Activated CD8-positive, alpha-beta memory T cell treated with anti-CD3 and anti-CD28 coated beads for 4 hours (primary cell): ENCODE data around the gene INPP4A.
A peak's percentile ranks its signal among the peaks of the same experiment; 100 is the strongest.

Source experiments
- DNase-seq, 2 donors: peaks; one replicate each; pipeline ENCODE4 v3.0.0-alpha.2; 2020; ENCODE audit warnings: low read depth in 2 of 2

INPP4A gene

DNA sequence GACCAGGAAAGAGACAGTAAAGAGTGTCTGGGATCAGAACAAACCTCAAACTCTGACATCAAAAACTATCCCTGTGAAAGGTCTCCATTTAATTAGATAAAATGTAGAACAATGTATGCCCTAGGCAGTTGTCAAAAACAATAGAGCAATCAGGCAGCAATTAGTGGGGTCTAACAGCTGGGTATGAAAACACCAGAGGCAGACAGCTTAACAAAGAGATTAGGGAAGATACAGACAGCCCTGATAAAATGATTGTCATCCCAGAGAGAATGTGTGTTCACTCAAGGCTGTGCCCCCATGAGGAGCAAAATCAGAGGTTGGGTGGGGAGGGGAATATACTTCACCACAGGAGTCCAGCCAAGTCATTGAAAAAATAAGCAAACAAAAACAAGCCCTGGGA is 50.0 kb downstream of the INPP4A start:
- DNase-seq, result no peak

DNA sequence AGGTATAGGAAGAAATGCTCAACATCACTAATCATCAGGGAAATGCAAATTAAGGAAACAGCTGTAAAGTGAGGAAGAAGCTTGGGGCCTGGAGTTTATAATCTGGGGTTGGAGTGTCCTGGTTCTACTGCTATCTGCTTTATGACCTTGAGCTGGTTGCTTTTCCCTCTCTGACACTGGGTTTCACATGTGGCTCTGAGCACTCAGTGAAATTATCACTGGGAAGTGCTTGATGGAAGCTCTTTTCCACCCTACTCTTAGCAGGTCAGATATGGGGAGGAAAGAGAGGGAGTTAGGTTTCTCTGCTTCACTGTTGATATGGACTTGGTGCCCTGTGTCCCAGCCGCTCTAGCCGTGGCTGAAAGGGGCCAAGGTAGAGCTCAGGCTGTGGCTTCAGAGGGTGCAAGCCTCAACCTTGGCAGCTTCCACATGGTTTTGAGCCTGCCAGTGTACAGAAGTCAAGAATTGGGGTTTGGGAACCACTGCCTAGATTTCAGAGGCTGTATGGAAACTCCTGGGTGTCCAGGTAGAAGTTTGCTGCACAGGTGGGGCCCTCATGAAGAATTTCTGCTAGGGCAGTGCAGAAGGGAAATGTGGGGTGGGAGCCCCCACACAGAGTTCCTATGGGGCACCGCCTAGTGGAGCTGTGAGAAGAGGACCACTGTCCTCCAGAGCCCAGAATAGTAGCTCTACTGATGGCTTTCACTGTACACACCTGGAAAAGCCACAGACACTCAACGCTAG is 52.3 kb downstream of the INPP4A start:
- DNase-seq, result no peak

- no peak for DNase-seq
Observed at GRCh38 chr2:98498703-98499440, 54.2 kb downstream of the INPP4A start.

GRCh38 chr2:98500561-98500960 is 55.9 kb downstream of the INPP4A start:
- DNase-seq, result no peak

DNA sequence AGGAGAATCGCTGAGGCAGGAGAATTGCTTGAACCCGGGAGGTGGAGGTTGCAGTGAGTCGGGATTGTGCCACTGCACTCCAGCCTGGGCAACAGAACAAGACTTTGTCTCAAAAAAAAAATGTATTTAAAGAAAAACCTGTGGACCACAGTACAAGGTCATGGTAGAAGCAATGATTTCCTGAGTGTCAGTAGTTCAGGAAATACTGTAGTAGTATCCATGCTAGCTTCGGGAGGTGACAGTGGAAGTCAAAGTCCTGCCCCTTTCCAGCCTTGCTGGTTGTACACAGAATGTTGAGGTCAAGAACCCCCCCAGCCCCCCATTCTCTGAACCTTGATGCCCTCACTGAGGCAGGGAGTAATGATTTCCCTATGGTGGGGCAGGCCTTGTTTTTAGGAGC is 56.6 kb downstream of the INPP4A start:
- no peak for DNase-seq

GRCh38 chr2:98501876-98502275 is 57.2 kb downstream of the INPP4A start:
- no peak for DNase-seq

GRCh38 chr2:98502556-98503335 is 58.1 kb downstream of the INPP4A start:
- DNase-seq, result no peak

DNA sequence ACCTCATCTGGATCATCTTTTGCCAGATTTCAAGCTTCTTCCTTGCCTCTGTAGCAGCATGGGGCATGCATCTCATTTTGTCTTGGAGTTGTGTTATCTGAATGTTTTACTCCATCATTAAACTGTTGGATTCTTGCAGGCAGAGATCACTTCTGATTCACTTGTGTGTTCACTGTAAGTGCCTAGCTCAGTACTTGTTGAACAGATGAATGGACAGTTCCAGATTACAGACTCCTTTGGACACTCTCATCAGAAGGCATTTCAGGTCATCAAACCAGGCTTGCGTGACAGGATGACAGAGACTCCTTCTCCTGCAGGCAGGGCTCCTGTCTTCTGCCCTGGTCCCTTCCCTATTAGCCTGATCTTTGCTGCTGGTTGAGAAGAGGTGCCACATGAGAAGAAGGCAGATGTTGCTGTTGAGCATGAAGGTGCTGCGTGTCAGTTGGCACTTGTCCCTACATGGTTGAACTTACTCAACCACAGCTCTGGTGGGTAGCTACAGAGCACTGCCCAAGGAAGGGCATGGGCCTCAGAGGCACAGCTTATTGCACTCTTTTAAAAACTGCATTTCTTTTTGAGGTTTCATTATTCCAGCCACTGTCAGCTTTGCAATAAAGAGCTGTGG is 58.9 kb downstream of the INPP4A start:
- DNase-seq, result no peak

GRCh38 chr2:98504381-98505109 is 59.9 kb downstream of the INPP4A start:
- DNase-seq, result no peak

- DNase-seq, result no peak
Observed at GRCh38 chr2:98505311-98505808, 60.7 kb downstream of the INPP4A start.

GRCh38 chr2:98505971-98506664 is 61.5 kb downstream of the INPP4A start:
- DNase-seq, result no peak

- no peak for DNase-seq
Observed at GRCh38 chr2:98506881-98507280, 62.2 kb downstream of the INPP4A start.

- DNase-seq, result no peak
Observed at GRCh38 chr2:98507461-98507860, 62.8 kb downstream of the INPP4A start.

- DNase-seq, result no peak
Observed at GRCh38 chr2:98507891-98508708, 63.4 kb downstream of the INPP4A start.

DNA sequence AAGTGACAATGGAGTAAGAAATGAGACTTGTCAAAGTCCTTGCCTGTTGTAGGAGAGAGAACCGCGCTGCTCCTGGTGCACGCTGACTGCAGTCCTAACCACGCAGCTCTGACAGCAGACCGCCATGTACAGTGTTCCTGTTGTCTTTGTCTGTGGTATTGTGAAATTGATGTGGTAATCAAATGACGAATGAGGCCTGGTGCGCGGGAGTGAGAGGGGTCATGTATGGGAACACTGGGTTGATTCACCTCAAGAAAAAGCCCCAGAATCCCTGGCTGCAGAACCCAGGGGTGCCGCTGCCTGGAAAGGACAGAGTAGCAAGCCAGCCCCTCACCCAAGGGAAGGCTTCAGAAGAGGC is 64.0 kb downstream of the INPP4A start:
- peak; percentile 20 to 63 for DNase-seq

- DNase-seq, result no peak
Observed at GRCh38 chr2:98509542-98510321, 65.1 kb downstream of the INPP4A start.

- DNase-seq, result no peak
Observed at GRCh38 chr2:98510322-98510662, 65.6 kb downstream of the INPP4A start.

GRCh38 chr2:98511981-98512380 is 67.3 kb downstream of the INPP4A start:
- DNase-seq, result no peak

DNA sequence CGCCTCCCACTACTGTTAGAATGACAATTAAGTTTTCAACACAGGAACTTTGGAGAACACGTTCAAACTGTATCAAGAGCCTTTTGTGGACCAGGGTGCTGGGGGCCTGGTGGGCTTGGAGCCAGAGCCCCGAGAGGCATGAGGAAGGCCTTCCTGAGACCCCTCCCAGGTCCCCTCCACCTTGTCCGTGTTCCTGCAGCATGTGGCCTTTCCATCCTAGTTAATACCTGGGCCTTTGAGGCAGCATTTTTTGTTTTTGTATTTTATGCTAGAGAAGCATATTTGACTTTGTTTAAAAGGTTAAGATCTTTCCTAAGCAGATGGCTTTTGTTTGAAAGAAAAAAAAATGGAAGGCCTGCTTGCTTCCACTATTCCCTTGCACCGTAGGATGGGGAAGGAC is 68.0 kb downstream of the INPP4A start:
- no peak for DNase-seq
